NCI-H2081 (cell line): ENCODE data around the gene TLDC2.
"Not testable (repeated sequence)": the region's sequence is repeated elsewhere in the genome, so short reads cannot be mapped to it uniquely, and the experiment has no call there.

Source experiments
- DNase-seq, 2 experiments: peaks; one replicate each; lab custom pipeline; 2025; lab: John Stamatoyannopoulos, UW

Gene TLDC2

GRCh38 chr20:36906086-36906485 lies 30.1 kb downstream of the TLDC2 start:
- DNase-seq: not testable (repeated sequence)

- DNase-seq: no peak
Measured at GRCh38 chr20:36908603-36909002, 32.7 kb downstream of the TLDC2 start.

GRCh38 chr20:36916199-36916598 lies 40.3 kb downstream of the TLDC2 start:
- DNase-seq: no peak

- no peak for DNase-seq
Measured at GRCh38 chr20:36917240-36917639, 41.3 kb downstream of the TLDC2 start.

- no peak for DNase-seq
Measured at GRCh38 chr20:36917943-36918342, 42.0 kb downstream of the TLDC2 start.

- DNase-seq: peak; percentile 63 to 65
Measured at GRCh38 chr20:36919715-36920333, 43.9 kb downstream of the TLDC2 start.

- no peak for DNase-seq
Measured at GRCh38 chr20:36920334-36920730, 44.4 kb downstream of the TLDC2 start.

GRCh38 chr20:36924167-36925045 lies 48.5 kb downstream of the TLDC2 start:
- no peak for DNase-seq

GRCh38 chr20:36925234-36925633 lies 49.3 kb downstream of the TLDC2 start:
- no peak for DNase-seq

GRCh38 chr20:36926653-36927200 lies 50.8 kb downstream of the TLDC2 start:
- no peak for DNase-seq

GRCh38 chr20:36927704-36928103 lies 51.8 kb downstream of the TLDC2 start:
- no peak for DNase-seq

GRCh38 chr20:36929290-36929689 lies 53.4 kb downstream of the TLDC2 start:
- DNase-seq: no peak

- DNase-seq: no peak
Measured at GRCh38 chr20:36929691-36930090, 53.8 kb downstream of the TLDC2 start.

- not testable (repeated sequence) for DNase-seq
Measured at GRCh38 chr20:36932067-36932466, 56.1 kb downstream of the TLDC2 start.

- DNase-seq: no peak
Measured at GRCh38 chr20:36932476-36933426, 56.8 kb downstream of the TLDC2 start.

- not testable (repeated sequence) for DNase-seq
Measured at GRCh38 chr20:36933571-36933970, 57.6 kb downstream of the TLDC2 start.

- DNase-seq: no peak
Measured at GRCh38 chr20:36936341-36936740, 60.4 kb downstream of the TLDC2 start.

GRCh38 chr20:36936761-36937401 lies 60.9 kb downstream of the TLDC2 start:
- not testable (repeated sequence) for DNase-seq

GRCh38 chr20:36937402-36937770 lies 61.4 kb downstream of the TLDC2 start:
- DNase-seq: no peak

GRCh38 chr20:36941401-36941835 lies 65.5 kb downstream of the TLDC2 start:
- no peak for DNase-seq
